Spinal cord (tissue), 10 donors: ENCODE data around the gene DEXI. TPM values are rescaled to one million over a fixed set of nuclear protein-coding genes. Genes with fewer than 3 reads are reported as not detected.

Experiments used
- DNase-seq, 6 donors: peaks; one replicate each; pipeline versions ENCODE4 v3.0.0 to v3.0.0-alpha.2; 2013 to 2015; ENCODE audit warnings: low spot score in 6 of 6, low read depth in 4 of 6
- H3K27ac ChIP-seq: one replicate; pipeline ENCODE4 v1.5.1; 2013; ENCODE audit warnings: low read depth, low read length, control low read depth
- H3K27me3 ChIP-seq: one replicate; pipeline ENCODE4 v1.6.1; 2013; ENCODE audit warnings: low read length; ENCODE audit not compliant: control insufficient read depth, insufficient read depth
- H3K36me3 ChIP-seq: one replicate; pipeline ENCODE4 v1.6.1; 2013; ENCODE audit warnings: low read length; ENCODE audit not compliant: control insufficient read depth, insufficient read depth
- H3K4me1 ChIP-seq: one replicate; pipeline ENCODE4 v1.6.1; 2013; ENCODE audit warnings: low read length; ENCODE audit not compliant: control insufficient read depth, insufficient read depth
- H3K4me3 ChIP-seq: one replicate; pipeline ENCODE4 v1.5.1; 2013; ENCODE audit warnings: low read depth, low read length, control low read depth
- H3K9me3 ChIP-seq: one replicate; pipeline ENCODE4 v1.6.1; 2013; ENCODE audit warnings: low read length; ENCODE audit not compliant: control insufficient read depth, insufficient read depth
- WGBS: methylation state at CpG from one replicate; pipeline ENCODE4 v1.1.5; 2013; ENCODE audit warnings: missing lambda C conversion rate; ENCODE audit not compliant: insufficient coverage; 5-methylcytosine and 5-hydroxymethylcytosine counted together
- polyA plus RNA-seq, 2 donors: library from polyadenylated mRNA; unstranded; fragments of 120-200 nt; gene quantifications; one replicate each; pipeline ENCODE4 v1.2.1, GENCODE V29; 2013; ENCODE audit not compliant: insufficient read length in 2 of 2
- total RNA-seq, 2 donors: library from RNA; depleted of rRNA in 1 of 2; stranded (reverse); fragments of 120-200 nt in 1 of 2; fragments of >200 nt in 1 of 2; gene quantifications; one replicate each; pipeline versions ENCODE4 v1.2.3 to v1.2.4, GENCODE V29; 2013 to 2014
- donor health status: healthy.

The DEXI gene
- total and polyA plus RNA-seq, 4 donors, result 22.0 to 50.3 (median 46.2) TPM

GRCh38 chr16:10923650-10924214 lies 18.5 kb downstream of the DEXI start:
- DNase-seq, result no peak
- WGBS, result 80% methylated on average over 12 of the region's 14 CpGs
- H3K4me1 ChIP-seq, result peaks cover 8% of the 10 kb centered on the region
- H3K36me3 ChIP-seq, result peaks cover 53% of the 10 kb centered on the region
- no peak overlapping the region for H3K27ac ChIP-seq
- H3K4me3 ChIP-seq, result no peak overlapping the region
- H3K27me3 ChIP-seq, result no peaks in the 10 kb centered on the region
- H3K9me3 ChIP-seq, result no peaks in the 10 kb centered on the region

DNA sequence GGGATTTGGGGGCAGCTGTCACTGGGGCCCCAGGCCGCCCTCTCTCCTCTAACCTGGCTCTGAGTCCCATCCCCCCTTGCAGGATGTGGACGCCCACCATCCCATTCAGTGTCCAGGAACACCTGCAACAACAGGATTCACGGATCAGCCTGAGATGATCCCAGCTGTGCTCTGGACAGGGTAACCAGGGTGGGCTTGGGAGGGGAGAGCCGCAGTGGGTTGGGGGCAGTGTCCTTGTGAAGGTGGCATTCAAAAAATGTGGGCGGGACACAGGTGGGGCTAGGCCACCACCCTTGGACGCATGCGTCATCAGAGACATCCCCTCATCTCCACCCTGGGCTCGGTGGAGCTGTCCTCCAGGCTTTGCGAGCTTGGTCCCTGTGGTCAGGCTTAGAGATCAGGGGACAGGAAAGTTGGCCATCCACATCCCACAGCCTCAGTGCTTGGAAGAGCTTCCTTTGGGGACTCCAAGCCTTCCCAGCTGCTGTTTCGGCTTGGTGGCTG lies 19.1 kb downstream of the DEXI start:
- peaks cover 14% of the 10 kb centered on the region for H3K4me1 ChIP-seq
- H3K4me3 ChIP-seq, result no peak overlapping the region

GRCh38 chr16:10922328-10923145 lies 19.7 kb downstream of the DEXI start:
- Histone ChIP-seq H3K27ac (no peak overlapping the region), H3K27me3 (no peaks in the 10 kb centered on the region), H3K4me3 (no peak overlapping the region), H3K4me1 (peaks cover 16% of the 10 kb centered on the region), H3K9me3 (no peaks in the 10 kb centered on the region), H3K36me3 (peaks cover 41% of the 10 kb centered on the region)
- DNase-seq, result no peak
- WGBS, result 63% methylated on average over 8 of the region's 14 CpGs

More for the DNA sequence above, 19.1 kb downstream of the DEXI start:
- no peaks in the 10 kb centered on the region for H3K9me3 ChIP-seq
- peaks cover 48% of the 10 kb centered on the region for H3K36me3 ChIP-seq
- no peak for DNase-seq
- no peak overlapping the region for H3K27ac ChIP-seq
- 86% methylated on average over 5 of the region's 10 CpGs for WGBS
- no peaks in the 10 kb centered on the region for H3K27me3 ChIP-seq

DNA sequence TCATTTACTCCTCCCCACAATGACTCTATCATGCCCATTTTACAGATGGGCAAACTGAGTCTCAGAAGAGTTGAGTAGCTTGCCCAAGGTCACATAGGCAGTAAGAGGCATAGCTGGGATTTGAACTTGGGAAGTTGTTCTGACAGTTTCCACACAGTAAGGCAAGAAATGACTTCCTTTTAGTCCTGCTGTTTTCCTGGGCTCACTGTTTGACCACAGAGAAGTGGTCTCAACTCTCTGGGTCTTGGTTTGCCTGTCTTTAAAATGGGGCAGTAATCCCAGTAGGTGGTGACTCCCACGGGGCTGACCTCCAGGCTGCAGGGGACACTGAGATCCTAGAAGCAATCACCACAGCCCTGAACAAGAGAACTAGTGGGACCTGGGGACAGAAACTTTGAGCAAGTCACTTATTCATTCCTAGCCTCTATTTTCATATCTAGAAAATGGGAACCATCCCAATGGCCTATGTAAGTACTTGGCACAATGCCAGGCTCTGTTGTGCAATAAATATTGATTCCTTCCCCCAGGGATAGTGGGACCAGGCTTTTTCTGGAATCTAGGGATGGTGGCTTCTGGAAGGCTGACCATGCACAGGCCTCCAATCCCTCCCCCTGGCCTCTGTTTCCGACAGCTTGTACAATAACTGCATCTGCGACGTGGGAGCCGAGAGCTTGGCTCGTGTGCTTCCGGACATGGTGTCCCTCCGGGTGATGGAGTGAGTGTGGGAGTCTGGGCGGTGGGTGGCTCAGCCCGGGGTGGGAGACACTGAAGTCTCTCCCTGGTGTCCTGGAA lies 20.5 kb downstream of the DEXI start:
- Histone ChIP-seq H3K4me1 (peaks cover 16% of the 10 kb centered on the region), H3K27ac (no peak overlapping the region)

GRCh38 chr16:10920726-10921427 lies 21.4 kb downstream of the DEXI start:
- no peak for DNase-seq
- H3K27me3 ChIP-seq, result no peaks in the 10 kb centered on the region
- H3K4me3 ChIP-seq, result no peak overlapping the region
- H3K27ac ChIP-seq, result no peak overlapping the region
- H3K36me3 ChIP-seq, result peaks cover 33% of the 10 kb centered on the region
- H3K9me3 ChIP-seq, result no peaks in the 10 kb centered on the region
- H3K4me1 ChIP-seq, result peaks cover 16% of the 10 kb centered on the region
- 90% methylated on average over 11 of the region's 15 CpGs for WGBS

More for the DNA sequence above, 20.5 kb downstream of the DEXI start:
- DNase-seq, result no peak
- H3K36me3 ChIP-seq, result peaks cover 40% of the 10 kb centered on the region
- no peak overlapping the region for H3K4me3 ChIP-seq
- WGBS, result 70% methylated on average over 10 of the region's 10 CpGs
- no peaks in the 10 kb centered on the region for H3K9me3 ChIP-seq
- H3K27me3 ChIP-seq, result no peaks in the 10 kb centered on the region

GRCh38 chr16:10919003-10919351 lies 23.3 kb downstream of the DEXI start:
- H3K4me3 ChIP-seq, result no peak overlapping the region
- DNase-seq, result no peak
- H3K36me3 ChIP-seq, result peaks cover 16% of the 10 kb centered on the region
- H3K27ac ChIP-seq, result no peak overlapping the region
- H3K4me1 ChIP-seq, result peaks cover 13% of the 10 kb centered on the region
- H3K27me3 ChIP-seq, result no peaks in the 10 kb centered on the region
- H3K9me3 ChIP-seq, result no peaks in the 10 kb centered on the region
- 28% methylated on average over 4 of the region's 7 CpGs for WGBS

GRCh38 chr16:10918294-10919002 lies 23.8 kb downstream of the DEXI start:
- 45% methylated on average over 19 of the region's 21 CpGs for WGBS
- H3K9me3 ChIP-seq, result no peaks in the 10 kb centered on the region
- no peaks in the 10 kb centered on the region for H3K27me3 ChIP-seq
- H3K4me1 ChIP-seq, result peaks cover 11% of the 10 kb centered on the region
- peak; percentile 81 to 97 (median 87) for DNase-seq
- H3K27ac ChIP-seq, result no peak overlapping the region
- H3K4me3 ChIP-seq, result no peak overlapping the region
- H3K36me3 ChIP-seq, result peaks cover 12% of the 10 kb centered on the region

DNA sequence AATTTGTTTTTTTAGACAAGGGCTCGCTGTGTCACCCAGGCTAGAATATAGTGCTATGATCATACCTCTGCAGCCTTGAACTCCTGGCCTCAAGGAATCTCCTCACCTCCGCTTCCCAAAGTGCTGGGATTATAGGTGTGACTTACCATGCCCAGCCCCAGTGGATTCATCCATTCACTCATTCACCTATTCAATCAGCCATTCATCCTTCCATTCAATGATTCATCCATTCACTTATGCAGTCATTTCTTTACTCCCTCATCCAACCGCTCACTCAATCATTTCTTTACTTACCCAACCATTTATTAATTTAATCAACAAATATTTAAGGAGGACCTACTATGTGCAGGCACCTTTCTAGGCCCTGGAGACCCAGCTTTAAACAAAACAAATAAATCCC lies 25.7 kb downstream of the DEXI start:
- H3K27ac ChIP-seq, result no peak overlapping the region
- 50% methylated on average over 2 of the region's 3 CpGs for WGBS
- H3K4me3 ChIP-seq, result no peak overlapping the region
- peaks cover 11% of the 10 kb centered on the region for H3K4me1 ChIP-seq
- DNase-seq, result no peak
- no peaks in the 10 kb centered on the region for H3K36me3 ChIP-seq
- no peaks in the 10 kb centered on the region for H3K9me3 ChIP-seq
- no peaks in the 10 kb centered on the region for H3K27me3 ChIP-seq

DNA sequence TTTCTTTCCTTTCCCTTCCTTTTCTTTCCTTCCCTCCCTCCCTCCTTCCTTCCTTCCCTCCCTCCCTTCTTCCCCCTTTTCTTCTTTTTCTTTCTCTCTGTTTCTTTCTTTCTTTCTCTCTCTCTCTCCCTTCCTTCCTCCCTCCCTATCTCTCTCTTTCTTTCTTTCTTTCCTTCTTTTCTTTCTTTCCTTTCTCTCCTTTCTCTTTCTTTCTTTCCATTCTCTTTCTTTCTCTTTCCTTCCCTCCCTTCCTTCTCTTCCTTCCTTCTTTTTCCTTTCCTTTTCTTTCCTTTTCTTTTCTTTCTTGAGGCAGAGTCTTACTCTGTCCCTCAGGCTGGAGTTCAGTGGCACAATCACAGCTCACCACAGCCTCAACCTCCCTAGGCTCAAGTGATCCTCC lies 31.0 kb downstream of the DEXI start:
- H3K9me3 ChIP-seq, result no peaks in the 10 kb centered on the region
- H3K27me3 ChIP-seq, result no peaks in the 10 kb centered on the region
- H3K36me3 ChIP-seq, result no peaks in the 10 kb centered on the region
- no peak overlapping the region for H3K27ac ChIP-seq
- no peak for DNase-seq
- H3K4me1 ChIP-seq, result peaks cover 18% of the 10 kb centered on the region
- no peak overlapping the region for H3K4me3 ChIP-seq
